ENCODE results near the gene FARSB. TPM values are rescaled to one million over a fixed set of nuclear protein-coding genes. Genes with fewer than 3 reads are reported as not detected.

The FARSB gene
- total and polyA plus RNA-seq, 2 donors (not counting 3 experiments of a cell fraction or from before 2014, with no cell fraction given) = 12.7 to 29.4 TPM

DNA sequence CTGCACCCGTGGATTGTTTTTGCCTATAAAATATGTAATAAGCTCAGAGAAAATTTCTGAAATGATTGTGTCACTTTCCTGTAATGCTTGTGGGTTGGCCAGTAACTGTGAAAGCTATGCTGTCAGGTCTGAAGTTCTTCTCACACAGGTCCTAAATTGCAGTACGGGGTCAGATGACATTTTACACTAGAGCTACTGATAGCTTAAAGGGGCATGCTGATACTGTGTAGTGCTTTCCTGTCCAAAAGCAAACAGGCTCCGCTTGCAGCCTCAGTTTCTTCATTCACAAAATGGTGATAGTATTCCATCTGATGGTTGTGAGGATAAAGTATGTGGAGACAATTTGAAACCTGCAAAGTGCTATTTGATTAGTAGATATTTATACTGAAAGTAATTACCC, 7.6 kb upstream of the FARSB start:
- dilution Hi-C loops (cut with MboI; ENCODE audit: extremely low pct_ligation_motif_present, low sequenced_read_pairs) = no loop called here

More for the DNA sequence above, 7.6 kb upstream of the FARSB start:
- intact Hi-C loops (cut with micrococcal nuclease) = no loop called here
- H3K79me2 ChIP-seq (ENCODE audit: control insufficient read depth, insufficient read depth, low read length) = no peaks in the 10 kb centered on the region
- TF ChIP-seq POLR2A (IDR thresholded peaks at IDR 0.05; ENCODE audit: low read depth, low read length) (no peak), FOS (IDR thresholded peaks at IDR 0.05; ENCODE audit: borderline replicate concordance, insufficient read depth, low read length) (no peak), MYC (IDR thresholded peaks at IDR 0.05; ENCODE audit: low read depth, low read length) (no peak), POLR2AphosphoS5 (IDR thresholded peaks at IDR 0.05; ENCODE audit: insufficient read depth, low read depth, low read length) (no peak), EZH2 (IDR thresholded peaks at IDR 0.05; ENCODE audit: borderline replicate concordance, low read depth, low read length, severe bottlenecking) (no peak), JUN (IDR thresholded peaks at IDR 0.05; ENCODE audit: borderline replicate concordance, insufficient read depth, insufficient read length, low read depth) (no peak), GATA2 (IDR thresholded peaks at IDR 0.05; ENCODE audit: insufficient read depth, insufficient read length, low read depth, low read length) (no peak)
- TF ChIP-seq, protein P1, sequence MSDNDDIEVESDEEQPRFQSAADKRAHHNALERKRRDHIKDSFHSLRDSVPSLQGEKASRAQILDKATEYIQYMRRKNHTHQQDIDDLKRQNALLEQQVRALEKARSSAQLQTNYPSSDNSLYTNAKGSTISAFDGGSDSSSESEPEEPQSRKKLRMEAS (IDR thresholded peaks at IDR 0.05; ENCODE audit: insufficient read depth, insufficient read length) = no peak
- TF ChIP-seq, protein P2, sequence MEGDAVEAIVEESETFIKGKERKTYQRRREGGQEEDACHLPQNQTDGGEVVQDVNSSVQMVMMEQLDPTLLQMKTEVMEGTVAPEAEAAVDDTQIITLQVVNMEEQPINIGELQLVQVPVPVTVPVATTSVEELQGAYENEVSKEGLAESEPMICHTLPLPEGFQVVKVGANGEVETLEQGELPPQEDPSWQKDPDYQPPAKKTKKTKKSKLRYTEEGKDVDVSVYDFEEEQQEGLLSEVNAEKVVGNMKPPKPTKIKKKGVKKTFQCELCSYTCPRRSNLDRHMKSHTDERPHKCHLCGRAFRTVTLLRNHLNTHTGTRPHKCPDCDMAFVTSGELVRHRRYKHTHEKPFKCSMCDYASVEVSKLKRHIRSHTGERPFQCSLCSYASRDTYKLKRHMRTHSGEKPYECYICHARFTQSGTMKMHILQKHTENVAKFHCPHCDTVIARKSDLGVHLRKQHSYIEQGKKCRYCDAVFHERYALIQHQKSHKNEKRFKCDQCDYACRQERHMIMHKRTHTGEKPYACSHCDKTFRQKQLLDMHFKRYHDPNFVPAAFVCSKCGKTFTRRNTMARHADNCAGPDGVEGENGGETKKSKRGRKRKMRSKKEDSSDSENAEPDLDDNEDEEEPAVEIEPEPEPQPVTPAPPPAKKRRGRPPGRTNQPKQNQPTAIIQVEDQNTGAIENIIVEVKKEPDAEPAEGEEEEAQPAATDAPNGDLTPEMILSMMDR (IDR thresholded peaks at IDR 0.05; ENCODE audit: extremely low read depth in 1 of 2, insufficient read depth in 1 of 2, low read depth in 1 of 2, low read length in 2 of 2) = no peak
- CTCF ChIA-PET = interaction anchor here (1.0 to 1.5 kb wide), 2 partner anchors 13 to 61 kb away, joined by 3 to 4 read pairs; no protein-coding TSS in a partner anchor
- no peaks in the 10 kb centered on the region for H3K9me3 ChIP-seq (replicated peaks; ENCODE audit: control insufficient read depth, insufficient read depth, low read length)
- no peak for FAIRE-seq
- no TSS peak for BruUV-seq (replicated peaks)
- no peaks in the 10 kb centered on the region for H3K36me3 ChIP-seq (ENCODE audit: control insufficient read depth in 2 of 2, extremely low read depth in 1 of 2, insufficient read depth in 2 of 2, low read length in 2 of 2)
- no peaks in the 10 kb centered on the region for H3K9me1 ChIP-seq (replicated peaks; ENCODE audit: control insufficient read depth, extremely low read depth, insufficient read depth, low read length)
- POLR2A ChIA-PET = no interaction called here
- no peak for DNase-seq (ENCODE audit: low read depth, low spot score)
- H2AFZ ChIP-seq (ENCODE audit: low read depth, low read length) = no peak overlapping the region
- H3K4me2 ChIP-seq (ENCODE audit: insufficient read depth, low read length) = no peak overlapping the region
- no peaks in the 10 kb centered on the region for H4K20me1 ChIP-seq (replicated peaks; ENCODE audit: control insufficient read depth, extremely low read depth, insufficient read depth, low read length)
- no peak overlapping the region for H3K4me3 ChIP-seq (replicated peaks in 1 of 3; ENCODE audit: insufficient read depth in 1 of 3, low read depth in 1 of 3, low read length in 3 of 3)
- no peak overlapping the region for H3K9ac ChIP-seq (replicated peaks; ENCODE audit: extremely low read depth, insufficient read depth, low read length)
- no peaks in the 10 kb centered on the region for H3K4me1 ChIP-seq (ENCODE audit: control insufficient read depth, extremely low read depth, insufficient read depth, low read length)
- H3K27ac ChIP-seq (ENCODE audit: insufficient read depth, low read depth, low read length) = no peak overlapping the region
- H3K27me3 ChIP-seq (ENCODE audit: control insufficient read depth in 2 of 2, insufficient read depth in 2 of 2, low read length in 2 of 2) = peaks cover 2 to 4% of the 10 kb centered on the region in 2 experiments

Data from endothelial cell of umbilical vein (primary cell).